SK-N-SH (cell line): ENCODE results near the gene RAVER2.

ENCODE experiments used
- CTCF ChIP-seq: fragments of 200-600 bp; sonication (generic); IDR thresholded peaks from 2 replicates; pipeline ENCODE4 v1.6.1; 2017; ENCODE audit warnings: antibody characterized with exemption, mild to moderate bottlenecking, moderate library complexity
- EZH2phosphoT487 ChIP-seq: fragments of 200-600 bp; sonication (generic); IDR thresholded peaks from 2 replicates; pipeline ENCODE4 v1.6.1; 2017; ENCODE audit warnings: low read depth, mixed run types, mild to moderate bottlenecking, antibody characterized with exemption, moderate library complexity, borderline replicate concordance
- GABPA ChIP-seq: IDR thresholded peaks from 2 replicates; pipeline ENCODE4 v1.4.0; 2012; ENCODE audit warnings: low read depth, mild to moderate bottlenecking
- NFIC ChIP-seq: IDR thresholded peaks from 2 replicates; pipeline ENCODE4 v1.4.0; 2012; ENCODE audit warnings: borderline replicate concordance
- RAD21 ChIP-seq: IDR thresholded peaks from 2 replicates; pipeline ENCODE4 v1.6.1; 2012; ENCODE audit warnings: mild to moderate bottlenecking, low read length
- SIN3A ChIP-seq: IDR thresholded peaks from 2 replicates; pipeline ENCODE4 v1.6.1; 2012; ENCODE audit warnings: low read depth, mild to moderate bottlenecking, low read length, moderate library complexity, borderline replicate concordance
- TF ChIP-seq, protein P1 (sequence below): IDR thresholded peaks from 2 replicates; pipeline ENCODE4 v1.4.0; 2012; ENCODE audit warnings: low read depth, borderline replicate concordance
- TF ChIP-seq, protein P2 (sequence below): fragments of 150-350 bp; IDR thresholded peaks from 2 replicates; pipeline ENCODE4 v1.6.1; 2017; ENCODE audit warnings: antibody characterized with exemption, low read length, low read depth, borderline replicate concordance

DNA sequence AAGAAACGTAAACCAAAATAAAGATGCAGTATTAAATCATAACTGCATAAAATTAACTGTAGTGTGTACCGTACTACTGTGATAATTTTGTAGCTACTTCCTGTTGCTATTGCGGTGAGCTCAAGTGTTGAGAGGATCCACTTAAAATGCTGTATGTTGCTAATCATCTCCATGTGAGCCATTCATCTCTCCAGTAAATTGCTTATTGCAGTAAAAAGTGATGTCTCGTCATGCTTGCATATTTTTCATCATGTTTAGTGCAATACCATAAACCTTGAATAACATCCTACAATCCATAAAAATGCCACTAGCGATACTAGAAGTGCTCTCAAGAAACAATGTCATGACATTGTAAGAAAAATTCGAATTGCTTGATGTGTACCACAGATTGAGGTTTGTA, 66.3 kb downstream of the RAVER2 start:
- TF ChIP-seq CTCF (no peak), EZH2phosphoT487 (no peak), RAD21 (no peak), SIN3A (no peak), GABPA (no peak), NFIC (no peak)
- TF ChIP-seq, protein P1, sequence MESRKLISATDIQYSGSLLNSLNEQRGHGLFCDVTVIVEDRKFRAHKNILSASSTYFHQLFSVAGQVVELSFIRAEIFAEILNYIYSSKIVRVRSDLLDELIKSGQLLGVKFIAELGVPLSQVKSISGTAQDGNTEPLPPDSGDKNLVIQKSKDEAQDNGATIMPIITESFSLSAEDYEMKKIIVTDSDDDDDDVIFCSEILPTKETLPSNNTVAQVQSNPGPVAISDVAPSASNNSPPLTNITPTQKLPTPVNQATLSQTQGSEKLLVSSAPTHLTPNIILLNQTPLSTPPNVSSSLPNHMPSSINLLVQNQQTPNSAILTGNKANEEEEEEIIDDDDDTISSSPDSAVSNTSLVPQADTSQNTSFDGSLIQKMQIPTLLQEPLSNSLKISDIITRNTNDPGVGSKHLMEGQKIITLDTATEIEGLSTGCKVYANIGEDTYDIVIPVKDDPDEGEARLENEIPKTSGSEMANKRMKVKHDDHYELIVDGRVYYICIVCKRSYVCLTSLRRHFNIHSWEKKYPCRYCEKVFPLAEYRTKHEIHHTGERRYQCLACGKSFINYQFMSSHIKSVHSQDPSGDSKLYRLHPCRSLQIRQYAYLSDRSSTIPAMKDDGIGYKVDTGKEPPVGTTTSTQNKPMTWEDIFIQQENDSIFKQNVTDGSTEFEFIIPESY: no peak
- TF ChIP-seq, protein P2, sequence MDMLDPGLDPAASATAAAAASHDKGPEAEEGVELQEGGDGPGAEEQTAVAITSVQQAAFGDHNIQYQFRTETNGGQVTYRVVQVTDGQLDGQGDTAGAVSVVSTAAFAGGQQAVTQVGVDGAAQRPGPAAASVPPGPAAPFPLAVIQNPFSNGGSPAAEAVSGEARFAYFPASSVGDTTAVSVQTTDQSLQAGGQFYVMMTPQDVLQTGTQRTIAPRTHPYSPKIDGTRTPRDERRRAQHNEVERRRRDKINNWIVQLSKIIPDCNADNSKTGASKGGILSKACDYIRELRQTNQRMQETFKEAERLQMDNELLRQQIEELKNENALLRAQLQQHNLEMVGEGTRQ: no peak
